H1 (cell line): ENCODE data around the gene G2E3. TPM values are rescaled to one million over a fixed set of nuclear protein-coding genes. Genes with fewer than 3 reads are reported as not detected.

Source experiments
- CTCF ChIA-PET: fragments of 300-600 bp; sonication (Branson Sonifier 250); formaldehyde crosslinking; loops from one replicate; lab custom pipeline; 2021; ENCODE audit not compliant: partially characterized antibody; lab: Charles Lee
- POLR2A ChIA-PET: fragments of 300-600 bp; sonication (Branson Sonifier 250); formaldehyde crosslinking; loops from one replicate; lab custom pipeline; 2021; ENCODE audit warnings: inconsistent platforms; ENCODE audit not compliant: partially characterized antibody; lab: Charles Lee
- DNase-seq, 2 experiments: peaks; one replicate each; pipeline versions ENCODE4 v3.0.0 to v3.0.0-alpha.2; 2010 to 2022; ENCODE audit warnings: low spot score in 2 of 2, low read depth in 1 of 2, mixed read lengths in 1 of 2
- FAIRE-seq: peaks from 2 replicates; lab custom pipeline; 2011; peaks lifted over from hg19 to GRCh38; lab: Jason Lieb, UNC
- H2AFZ ChIP-seq: 2 replicates; pipeline ENCODE4 v1.8.1; 2012; ENCODE audit warnings: low read length, inconsistent platforms
- H2AK5ac ChIP-seq: 2 replicates; pipeline ENCODE4 v1.6.1; 2013; ENCODE audit warnings: low read depth, low read length
- H2BK120ac ChIP-seq: replicated peaks from 2 replicates; pipeline ENCODE3; 2013; ENCODE audit warnings: low read depth, low read length, inconsistent platforms
- H2BK12ac ChIP-seq: 2 replicates; pipeline ENCODE4 v1.6.1; 2013; ENCODE audit warnings: low read depth, low read length
- H2BK15ac ChIP-seq: 2 replicates; pipeline ENCODE4 v1.6.1; 2013; ENCODE audit warnings: low read length
- H2BK20ac ChIP-seq: 2 replicates; pipeline ENCODE4 v1.6.1; 2013; ENCODE audit warnings: low read length
- H2BK5ac ChIP-seq: 2 replicates; pipeline ENCODE4 v1.6.1; 2013; ENCODE audit warnings: low read depth, low read length
- H3K14ac ChIP-seq: 2 replicates; pipeline ENCODE4 v1.6.1; 2013; ENCODE audit warnings: inconsistent platforms; ENCODE audit not compliant: insufficient read length
- H3K18ac ChIP-seq: 2 replicates; pipeline ENCODE4 v1.6.1; 2013; ENCODE audit warnings: low read length; ENCODE audit errors: extremely low read depth
- H3K23ac ChIP-seq: 2 replicates; pipeline ENCODE4 v1.6.1; 2013; ENCODE audit warnings: inconsistent platforms; ENCODE audit not compliant: insufficient read length
- H3K23me2 ChIP-seq: 2 replicates; pipeline ENCODE4 v1.6.1; 2013; ENCODE audit warnings: low read depth, low read length
- H3K27ac ChIP-seq: 2 replicates; pipeline ENCODE4 v1.6.1; 2011; ENCODE audit warnings: low read depth, low read length, inconsistent platforms
- H3K27me3 ChIP-seq, 4 experiments: replicated peaks in 1 of 4; 1 replicate in 1 of 4; 2 replicates in 3 of 4; pipeline versions ENCODE4 v1.6.1 to v1.8.1; 2011 to 2013; ENCODE audit warnings: low read length in 3 of 4, mild to moderate bottlenecking in 3 of 4, inconsistent platforms in 2 of 4, mixed read lengths in 2 of 4, moderate library complexity in 1 of 4; ENCODE audit not compliant: control insufficient read depth in 3 of 4, insufficient read depth in 3 of 4; ENCODE audit errors: extremely low read depth in 1 of 4
- H3K36me3 ChIP-seq, 4 experiments: 2 replicates each; pipeline versions ENCODE4 v1.6.1 to v1.8.1; 2011 to 2013; ENCODE audit warnings: mild to moderate bottlenecking in 4 of 4, low read length in 3 of 4, moderate library complexity in 2 of 4, control low read depth in 1 of 4, inconsistent platforms in 1 of 4; ENCODE audit not compliant: insufficient read depth in 4 of 4, control insufficient read depth in 2 of 4
- H3K4ac ChIP-seq: replicated peaks from 2 replicates; pipeline ENCODE3; 2013; ENCODE audit warnings: low read length, low read depth, mixed read lengths, inconsistent platforms; ENCODE audit not compliant: insufficient read length
- H3K4me1 ChIP-seq, 4 experiments: replicated peaks in 1 of 4; 1 replicate in 1 of 4; 2 replicates in 3 of 4; pipeline versions ENCODE4 v1.6.1 to v1.8.1; 2011 to 2013; ENCODE audit warnings: low read length in 3 of 4, inconsistent platforms in 2 of 4, mixed read lengths in 1 of 4; ENCODE audit not compliant: insufficient read depth in 4 of 4, control insufficient read depth in 3 of 4
- H3K4me2 ChIP-seq, 2 experiments: 2 replicates each; pipeline versions ENCODE4 v1.6.1 to v1.8.1; 2011 to 2013; ENCODE audit warnings: low read depth in 2 of 2, low read length in 2 of 2, control low read depth in 1 of 2, inconsistent platforms in 1 of 2, mild to moderate bottlenecking in 1 of 2; ENCODE audit not compliant: insufficient read depth in 1 of 2
- H3K4me3 ChIP-seq, 4 experiments: fragments of 200-600, 300-600 bp in 1 of 4; sonication (generic), shearing (Covaris generic), sonication (Bioruptor Twin) in 1 of 4; 2 replicates each; pipeline versions ENCODE4 v1.5.1 to v1.8.1; 2011 to 2016; ENCODE audit warnings: low read length in 4 of 4, low read depth in 3 of 4, control low read depth in 2 of 4, inconsistent platforms in 2 of 4, mild to moderate bottlenecking in 2 of 4, mixed read lengths in 1 of 4, moderate library complexity in 1 of 4; ENCODE audit not compliant: insufficient read depth in 2 of 4; ENCODE audit errors: extremely low read depth in 1 of 4
- H3K56ac ChIP-seq: replicated peaks from 2 replicates; pipeline ENCODE3; 2013; ENCODE audit warnings: low read depth, mild to moderate bottlenecking, mixed read lengths, low read length, inconsistent platforms; ENCODE audit not compliant: insufficient read length
- H3K79me1 ChIP-seq: 2 replicates; pipeline ENCODE4 v1.6.1; 2013; ENCODE audit warnings: low read depth, low read length, control low read depth
- H3K79me2 ChIP-seq, 2 experiments: 2 replicates each; pipeline versions ENCODE4 v1.6.1 to v1.8.1; 2012 to 2013; ENCODE audit warnings: low read length in 2 of 2, mild to moderate bottlenecking in 2 of 2, inconsistent platforms in 1 of 2; ENCODE audit not compliant: insufficient read depth in 2 of 2, control insufficient read depth in 1 of 2
- H3K9ac ChIP-seq, 4 experiments: replicated peaks in 1 of 4; 1 replicate in 1 of 4; 2 replicates in 3 of 4; pipeline versions ENCODE4 v1.6.1 to v1.8.1; 2011 to 2013; ENCODE audit warnings: low read depth in 3 of 4, low read length in 3 of 4, control low read depth in 2 of 4, mild to moderate bottlenecking in 2 of 4, moderate library complexity in 2 of 4, inconsistent platforms in 1 of 4; ENCODE audit errors: extremely low read depth in 1 of 4
- H3K9me3 ChIP-seq, 2 experiments: 2 replicates each; pipeline versions ENCODE4 v1.6.1 to v1.8.1; 2012 to 2013; ENCODE audit warnings: mild to moderate bottlenecking in 2 of 2, moderate library complexity in 2 of 2, control low read depth in 1 of 2, inconsistent platforms in 1 of 2, low read depth in 1 of 2, low read length in 1 of 2, mixed read lengths in 1 of 2; ENCODE audit not compliant: insufficient read depth in 2 of 2
- H4K20me1 ChIP-seq, 2 experiments: replicated peaks in 1 of 2; 2 replicates each; pipeline versions ENCODE3 to v1.8.1; 2011 to 2013; ENCODE audit warnings: inconsistent platforms in 2 of 2, low read length in 2 of 2, mild to moderate bottlenecking in 1 of 2; ENCODE audit not compliant: insufficient read depth in 2 of 2, control insufficient read depth in 1 of 2
- H4K5ac ChIP-seq: 2 replicates; pipeline ENCODE4 v1.6.1; 2013; ENCODE audit warnings: low read length, low read depth, mixed read lengths, inconsistent platforms; ENCODE audit not compliant: insufficient read length
- H4K8ac ChIP-seq: 2 replicates; pipeline ENCODE4 v1.8.0; 2013; ENCODE audit warnings: mild to moderate bottlenecking, moderate library complexity, low read length, inconsistent platforms; ENCODE audit not compliant: insufficient read depth; ENCODE audit errors: extremely low read depth
- H4K91ac ChIP-seq: replicated peaks from 2 replicates; pipeline ENCODE3; 2013; ENCODE audit warnings: low read length, mixed read lengths, inconsistent platforms; ENCODE audit not compliant: insufficient read length
- CREB1 ChIP-seq: IDR thresholded peaks from 2 replicates; pipeline ENCODE4 v1.6.1; 2012; ENCODE audit warnings: inconsistent platforms
- CTBP2 ChIP-seq: IDR thresholded peaks from 2 replicates; pipeline ENCODE4 v1.7.0; 2011; ENCODE audit warnings: borderline replicate concordance, mild to moderate bottlenecking, moderate library complexity, mixed read lengths, low read length; ENCODE audit not compliant: insufficient read depth, insufficient read length
- EP300 ChIP-seq, 2 experiments: IDR thresholded peaks; 1 replicate in 1 of 2; 2 replicates in 1 of 2; pipeline ENCODE4 v1.6.1; 2011 to 2012; ENCODE audit warnings: low read depth in 2 of 2, low read length in 2 of 2, mild to moderate bottlenecking in 2 of 2, borderline replicate concordance in 1 of 2, inconsistent platforms in 1 of 2, moderate library complexity in 1 of 2
- GTF2F1 ChIP-seq: IDR thresholded peaks from 2 replicates; pipeline ENCODE4 v1.6.1; 2012; ENCODE audit warnings: low read depth, low read length, improper control_type of control experiment, borderline replicate concordance
- POLR2AphosphoS5 ChIP-seq: IDR thresholded peaks from 2 replicates; pipeline ENCODE4 v1.6.1; 2011; ENCODE audit warnings: low read depth, low read length
- POU5F1 ChIP-seq: IDR thresholded peaks from 2 replicates; pipeline ENCODE4 v1.6.1; 2011; ENCODE audit warnings: low read depth, mild to moderate bottlenecking, low read length, moderate library complexity
- WGBS, 2 experiments: shearing (Covaris generic) in 1 of 2; methylation state at CpG; one replicate each; pipeline versions ENCODE4 v1.1.6 to v1.1.7; 2013 to 2015; ENCODE audit warnings: low lambda C conversion rate in 2 of 2, mixed read lengths in 2 of 2, inconsistent platforms in 1 of 2, low coverage in 1 of 2, missing lambda C conversion rate in 1 of 2; ENCODE audit not compliant: insufficient replicate concordance in 2 of 2, insufficient coverage in 1 of 2, insufficient read length in 1 of 2; ENCODE audit errors: extremely low coverage in 1 of 2, missing lambda C conversion rate in 1 of 2; 5-methylcytosine and 5-hydroxymethylcytosine counted together
- polyA plus RNA-seq, 7 experiments: library from polyadenylated mRNA; depleted of rRNA in 3 of 7; stranded (reverse) in 5 of 7; unstranded in 2 of 7; fragments of >200 nt in 5 of 7; fragments of 200-250 nt in 2 of 7; gene quantifications; 1 replicate in 5 of 7; 2 replicates in 1 of 7; 4 replicates in 1 of 7; pipeline versions ENCODE4 v1.2.1 to v1.2.3, GENCODE V29; 2011 to 2013; ENCODE audit warnings: missing spikeins in 2 of 7, mixed read lengths in 2 of 7
- total RNA-seq: library from RNA; stranded (reverse); fragmentation: NEBNext Ultra II Directional; extraction: Animal tissue kit (Norgen Biotek cat#: 25700); gene quantifications from 2 replicates; pipeline ENCODE4 v1.2.1, GENCODE V29; 2021
- TF ChIP-seq, protein P1 (sequence below): IDR thresholded peaks from 2 replicates; pipeline ENCODE4 v1.6.1; 2012; ENCODE audit warnings: inconsistent platforms
- TF ChIP-seq, protein P2 (sequence below): IDR thresholded peaks from 2 replicates; pipeline ENCODE4 v1.6.1; 2012; ENCODE audit warnings: low read length, inconsistent platforms

The G2E3 gene
- total and polyA plus RNA-seq, 2 of the 8 experiments (the other 6 are each of a cell fraction or from before 2014, with no cell fraction given) = 9.2 to 72.0 TPM

DNA sequence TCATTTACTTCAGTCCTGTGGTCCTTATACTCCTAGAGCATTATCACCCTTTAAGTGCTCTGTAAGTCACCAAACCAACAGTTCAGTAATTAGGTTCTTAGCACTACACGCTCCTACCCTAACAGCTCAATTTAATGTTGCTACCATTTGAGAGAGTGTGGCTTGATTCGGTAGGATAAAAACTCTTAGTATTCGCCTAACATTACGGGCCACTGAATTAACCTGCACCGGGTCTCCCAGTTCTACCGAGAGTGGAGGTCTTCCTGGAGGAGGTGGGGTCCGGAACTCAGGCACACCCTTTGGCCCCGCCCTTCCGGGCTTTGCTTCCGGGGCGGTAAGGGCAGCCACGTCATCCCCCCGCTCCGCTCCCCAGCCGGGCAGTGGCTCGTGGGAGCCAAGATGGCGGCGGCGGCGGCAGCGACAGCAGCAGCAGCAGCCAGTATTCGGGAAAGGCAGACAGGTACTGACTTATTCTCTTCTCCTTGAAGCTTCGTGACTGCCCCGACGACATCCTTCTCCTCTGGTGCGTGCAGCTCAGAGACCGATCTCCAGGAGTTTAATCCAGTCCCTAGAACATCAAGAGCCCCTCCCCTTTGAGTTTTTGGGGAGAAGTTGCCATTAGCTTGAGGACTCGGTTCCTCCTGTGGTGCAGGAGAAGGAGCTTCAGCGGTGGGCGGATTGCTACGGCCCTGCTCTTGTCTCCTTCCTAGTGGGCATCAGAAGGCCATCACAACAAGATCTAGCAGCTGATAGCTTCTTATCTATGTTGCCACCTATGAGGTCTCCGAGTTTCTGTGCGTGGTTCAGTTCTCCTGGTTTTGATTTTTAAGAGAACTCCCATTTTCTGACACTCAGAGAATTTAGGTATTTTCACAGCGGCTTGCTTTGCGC is 63.2 kb downstream of the G2E3 start, which contains the start of gene SCFD1:
Gene SCFD1, plus strand, starts transcription at position 380 of the 891 bp plus-strand sequence. Its CDS starts 20 bp downstream, at position 400.
- Histone ChIP-seq H2AFZ (peak within 1 kb of the TSS; percentile 87; the same call in 1 of the 2 replicates), H3K56ac (peak within 1 kb of the TSS; percentile 44), H3K23me2 (peaks cover 8% of the 10 kb centered on the region; the same call in 1 of the 2 replicates), H3K9ac (peak within 1 kb of the TSS; percentile 93 to 98 (median 95)), H3K23ac (no peak within 1 kb of the TSS), H2AK5ac (peak within 1 kb of the TSS; percentile 14; the same call in 1 of the 2 replicates), H2BK15ac (no peak within 1 kb of the TSS), H4K5ac (peak within 1 kb of the TSS; percentile 97), H3K27me3 (no peaks in the 10 kb centered on the region), H3K79me1 (peaks cover 3% of the 10 kb centered on the region; the same call in 1 of the 2 replicates), H3K4me1 (peaks cover 0 to 5% (median 0%) of the 10 kb centered on the region in 4 experiments; a peak in 1 of 7 replicates), H3K14ac (no peak within 1 kb of the TSS), H3K79me2 (peaks cover 9 to 48% of the 10 kb centered on the region in 2 experiments), H4K20me1 (peaks cover 2 to 3% of the 10 kb centered on the region in 2 experiments), H3K4me3 (peak within 1 kb of the TSS; percentile 68 to 96 (median 93)), H2BK120ac (peak within 1 kb of the TSS; percentile 10), H3K4ac (no peak within 1 kb of the TSS), H3K36me3 (peaks cover 0 to 1% (median 0%) of the 10 kb centered on the region in 4 experiments; a peak in 2 of 8 replicates), H4K91ac (peak within 1 kb of the TSS; percentile 70), H3K9me3 (no peaks in the 10 kb centered on the region), H3K27ac (peak within 1 kb of the TSS; percentile 93), H2BK5ac (peak within 1 kb of the TSS; percentile 94), H3K18ac (peak within 1 kb of the TSS; percentile 98), H2BK20ac (no peak within 1 kb of the TSS), H4K8ac (peak within 1 kb of the TSS; percentile 98; the same call in 1 of the 2 replicates), H3K4me2 (peak within 1 kb of the TSS; percentile 86 to 94), H2BK12ac (peak within 1 kb of the TSS; percentile 94; the same call in 1 of the 2 replicates)
- ChIA-PET CTCF (interaction anchor here (0.8 to 1.9 kb wide), 3 partner anchors 11 to 248 kb away, joined by 3 to 4 read pairs (median 4); no protein-coding TSS in a partner anchor), POLR2A (interaction anchor here (0.6 to 2.0 kb wide), 20 partner anchors 8 to 404 kb away, joined by 3 to 9 read pairs (median 4); partner anchors contain the start of genes COCH, G2E3 and STRN3)
- FAIRE-seq = peak; percentile 36
- peak; percentile 82 to 94 for DNase-seq
- WGBS, 2 experiments = 1% methylated on average over 35 of the region's 35 CpGs; no CpG with 5 or more reads in 1 of the 2 experiments
- TF ChIP-seq GTF2F1 (no peak), CREB1 (peak; percentile 90), POU5F1 (no peak), EP300 (IDR thresholded peaks at IDR 0.05; ENCODE audit: borderline replicate concordance in 1 of 2, low read depth in 2 of 2, low read length in 2 of 2) (no peak), POLR2AphosphoS5 (peak; percentile 95), CTBP2 (no peak)
- TF ChIP-seq, protein P1, sequence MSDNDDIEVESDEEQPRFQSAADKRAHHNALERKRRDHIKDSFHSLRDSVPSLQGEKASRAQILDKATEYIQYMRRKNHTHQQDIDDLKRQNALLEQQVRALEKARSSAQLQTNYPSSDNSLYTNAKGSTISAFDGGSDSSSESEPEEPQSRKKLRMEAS = peak; percentile 83
- TF ChIP-seq, protein P2, sequence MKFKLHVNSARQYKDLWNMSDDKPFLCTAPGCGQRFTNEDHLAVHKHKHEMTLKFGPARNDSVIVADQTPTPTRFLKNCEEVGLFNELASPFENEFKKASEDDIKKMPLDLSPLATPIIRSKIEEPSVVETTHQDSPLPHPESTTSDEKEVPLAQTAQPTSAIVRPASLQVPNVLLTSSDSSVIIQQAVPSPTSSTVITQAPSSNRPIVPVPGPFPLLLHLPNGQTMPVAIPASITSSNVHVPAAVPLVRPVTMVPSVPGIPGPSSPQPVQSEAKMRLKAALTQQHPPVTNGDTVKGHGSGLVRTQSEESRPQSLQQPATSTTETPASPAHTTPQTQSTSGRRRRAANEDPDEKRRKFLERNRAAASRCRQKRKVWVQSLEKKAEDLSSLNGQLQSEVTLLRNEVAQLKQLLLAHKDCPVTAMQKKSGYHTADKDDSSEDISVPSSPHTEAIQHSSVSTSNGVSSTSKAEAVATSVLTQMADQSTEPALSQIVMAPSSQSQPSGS = no peak
